CD4-positive, alpha-beta T cell (primary cell): ENCODE results near the gene TMBIM6. TPM values are rescaled to one million over a fixed set of nuclear protein-coding genes. Genes with fewer than 3 reads are reported as not detected.
"Not testable (repeated sequence)": the region's sequence is repeated elsewhere in the genome, so short reads cannot be mapped to it uniquely, and the experiment has no call there.

Experiments used
- ATAC-seq: fragments of 200-7000 bp; cut with Tn5 transposase; one replicate; pipeline ENCODE4 v1.10.0; 2022; ENCODE audit warnings: mild to moderate bottlenecking; ENCODE audit not compliant: poor library complexity
- CTCF ChIA-PET: fragments of 350-600 bp; sonication (Branson Sonifier 250); formaldehyde crosslinking; loops from one replicate; lab custom pipeline; 2021; ENCODE audit warnings: antibody characterized with exemption, inconsistent platforms; lab: Charles Lee
- POLR2A ChIA-PET: fragments of 350-600 bp; sonication (Branson Sonifier 250); formaldehyde crosslinking; loops from one replicate; lab custom pipeline; 2021; ENCODE audit warnings: antibody characterized with exemption, inconsistent platforms; lab: Charles Lee
- DNase-seq, 14 experiments: peaks; one replicate each; pipeline ENCODE4 v3.0.0-alpha.2; 2013 to 2020; ENCODE audit warnings: mixed read lengths in 2 of 14
- H3K27ac ChIP-seq, 2 donors: one replicate each; pipeline versions ENCODE4 v1.5.1 to v1.7.0; 2013; ENCODE audit warnings: low read length in 2 of 2, low read depth in 1 of 2, mild to moderate bottlenecking in 1 of 2
- H3K27me3 ChIP-seq, 2 experiments: 1 replicate in 1 of 2; 2 replicates in 1 of 2; pipeline versions ENCODE4 v1.6.1 to v1.7.0; 2013; ENCODE audit warnings: low read length in 2 of 2, control low read depth in 1 of 2, mild to moderate bottlenecking in 1 of 2, moderate library complexity in 1 of 2; ENCODE audit not compliant: insufficient read depth in 2 of 2, control insufficient read depth in 1 of 2
- H3K36me3 ChIP-seq: one replicate; pipeline ENCODE4 v1.6.1; 2013; ENCODE audit warnings: low read length, control low read depth; ENCODE audit not compliant: insufficient read depth
- H3K4me1 ChIP-seq: one replicate; pipeline ENCODE4 v1.6.1; 2013; ENCODE audit warnings: low read length, control low read depth; ENCODE audit not compliant: insufficient read depth
- H3K4me3 ChIP-seq: one replicate; pipeline ENCODE4 v1.5.1; 2013; ENCODE audit warnings: mild to moderate bottlenecking, low read length, moderate library complexity
- H3K9me3 ChIP-seq, 2 experiments: 1 replicate in 1 of 2; 2 replicates in 1 of 2; pipeline versions ENCODE4 v1.6.1 to v1.7.0; 2013; ENCODE audit warnings: low read length in 2 of 2, mild to moderate bottlenecking in 2 of 2, control low read depth in 1 of 2, moderate library complexity in 1 of 2; ENCODE audit not compliant: control insufficient read depth in 1 of 2, insufficient read depth in 1 of 2
- H3K27ac Mint-ChIP-seq: one replicate; pipeline ENCODE4 v1.8.0; 2020; ENCODE audit warnings: mixed read lengths
- H3K27me3 Mint-ChIP-seq: one replicate; pipeline ENCODE4 v1.8.0; 2021; ENCODE audit warnings: mixed read lengths
- H3K36me3 Mint-ChIP-seq: one replicate; pipeline ENCODE4 v1.8.0; 2021; ENCODE audit warnings: low read depth, mixed read lengths
- H3K4me1 Mint-ChIP-seq: one replicate; pipeline ENCODE4 v1.8.0; 2021; ENCODE audit warnings: low read depth, mixed read lengths
- H3K4me3 Mint-ChIP-seq: one replicate; pipeline ENCODE4 v1.8.0; 2020; ENCODE audit warnings: mild to moderate bottlenecking, mixed read lengths
- H3K9me3 Mint-ChIP-seq: one replicate; pipeline ENCODE4 v1.8.0; 2020; ENCODE audit warnings: mixed read lengths
- intact Hi-C, 2 experiments: fragments of 100-400 bp; cut with DNase I in 1 of 2; cut with micrococcal nuclease in 1 of 2; formaldehyde crosslinking; loops; one replicate each; pipeline versions ENCODE4 v1.15.1 to v1.9.0; 2023 to 2025; cut with DNase I, micrococcal nuclease
- total RNA-seq, 174 experiments: library from RNA in 2 of 174; stranded (reverse) in 2 of 174; gene quantifications; one replicate each; pipeline ENCODE4 v1.2.3 and lab custom pipeline; 2021 to 2026
- TF ChIP-seq, protein P1 (sequence below): fragments of 200-600 bp; IDR thresholded peaks from one replicate; pipeline ENCODE4 v1.8.0; 2022; ENCODE audit warnings: antibody characterized with exemption, mild to moderate bottlenecking

Gene TMBIM6
- total RNA-seq, 2 experiments from 2014 or later, result 274 to 279 TPM

DNA sequence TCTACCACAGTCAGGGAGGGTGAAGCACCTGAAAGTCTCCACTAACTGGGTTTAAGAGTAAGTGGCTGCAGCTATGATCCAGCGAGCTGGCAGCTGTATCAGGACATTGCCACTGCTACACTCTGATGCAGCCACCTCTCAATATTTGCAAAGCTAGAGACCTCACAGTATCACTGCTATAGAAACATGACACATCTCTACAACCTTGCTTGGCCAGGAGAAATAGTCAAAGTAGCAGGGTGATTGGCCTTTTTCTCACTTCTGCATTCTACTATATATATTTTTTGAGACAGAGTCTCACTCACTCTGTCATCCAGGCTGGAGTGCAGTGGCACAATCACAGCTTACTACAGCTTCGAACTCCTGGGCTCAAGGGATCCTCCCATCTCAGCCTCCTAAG lies 24.8 kb upstream of the TMBIM6 start:
- no peaks in the 10 kb centered on the region for H3K4me1 Mint-ChIP-seq
- no peaks in the 10 kb centered on the region for H3K9me3 Mint-ChIP-seq
- no peak overlapping the region for H3K4me3 ChIP-seq
- no peak overlapping the region for H3K27ac ChIP-seq
- H3K27ac Mint-ChIP-seq, result no peak overlapping the region
- H3K27me3 Mint-ChIP-seq, result peaks cover 29% of the 10 kb centered on the region
- H3K4me1 ChIP-seq, result no peaks in the 10 kb centered on the region
- intact Hi-C loops, result no loop called here
- TF ChIP-seq, protein P1, sequence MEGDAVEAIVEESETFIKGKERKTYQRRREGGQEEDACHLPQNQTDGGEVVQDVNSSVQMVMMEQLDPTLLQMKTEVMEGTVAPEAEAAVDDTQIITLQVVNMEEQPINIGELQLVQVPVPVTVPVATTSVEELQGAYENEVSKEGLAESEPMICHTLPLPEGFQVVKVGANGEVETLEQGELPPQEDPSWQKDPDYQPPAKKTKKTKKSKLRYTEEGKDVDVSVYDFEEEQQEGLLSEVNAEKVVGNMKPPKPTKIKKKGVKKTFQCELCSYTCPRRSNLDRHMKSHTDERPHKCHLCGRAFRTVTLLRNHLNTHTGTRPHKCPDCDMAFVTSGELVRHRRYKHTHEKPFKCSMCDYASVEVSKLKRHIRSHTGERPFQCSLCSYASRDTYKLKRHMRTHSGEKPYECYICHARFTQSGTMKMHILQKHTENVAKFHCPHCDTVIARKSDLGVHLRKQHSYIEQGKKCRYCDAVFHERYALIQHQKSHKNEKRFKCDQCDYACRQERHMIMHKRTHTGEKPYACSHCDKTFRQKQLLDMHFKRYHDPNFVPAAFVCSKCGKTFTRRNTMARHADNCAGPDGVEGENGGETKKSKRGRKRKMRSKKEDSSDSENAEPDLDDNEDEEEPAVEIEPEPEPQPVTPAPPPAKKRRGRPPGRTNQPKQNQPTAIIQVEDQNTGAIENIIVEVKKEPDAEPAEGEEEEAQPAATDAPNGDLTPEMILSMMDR, result no peak
- no peak overlapping the region for H3K4me3 Mint-ChIP-seq
- H3K36me3 ChIP-seq, result no peaks in the 10 kb centered on the region
- ChIA-PET POLR2A (no interaction called here), CTCF (interaction anchor here (1.2 kb wide), 1 partner anchor 25 kb away, joined by 4 read pairs; the partner anchor contains the start of gene TMBIM6)
- ATAC-seq, result no peak
- no peak for DNase-seq
- H3K9me3 ChIP-seq, result no peaks in the 10 kb centered on the region
- peaks cover 0 to 2% of the 10 kb centered on the region in 2 experiments for H3K27me3 ChIP-seq
- H3K36me3 Mint-ChIP-seq, result no peaks in the 10 kb centered on the region

DNA sequence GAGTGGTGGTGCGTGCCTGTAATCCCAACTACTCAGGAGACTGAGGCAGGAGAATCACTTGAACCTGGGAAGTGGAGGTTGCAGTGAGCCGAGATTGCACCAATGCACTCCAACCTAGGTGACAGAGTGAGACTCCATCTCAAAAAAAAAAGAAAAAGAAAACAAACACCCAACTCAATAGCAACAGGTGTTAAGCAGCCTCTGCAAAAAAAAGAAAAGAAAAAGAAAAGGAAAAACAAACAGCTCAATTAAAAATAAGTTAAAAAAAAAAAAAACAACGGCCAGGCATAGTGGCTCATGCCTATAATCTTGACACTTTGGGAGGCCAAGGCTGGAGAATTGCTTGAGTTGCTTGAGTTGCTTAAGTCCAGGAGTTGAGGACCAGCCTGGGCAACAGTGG lies 23.6 kb upstream of the TMBIM6 start:
- POLR2A ChIA-PET, H3K36me3 ChIP-seq, H3K4me1 ChIP-seq, intact Hi-C loops, ATAC-seq, H3K4me3 Mint-ChIP-seq, H3K27ac ChIP-seq, H3K27me3 ChIP-seq, H3K36me3 Mint-ChIP-seq, DNase-seq, H3K27ac Mint-ChIP-seq, H3K4me3 ChIP-seq, H3K9me3 Mint-ChIP-seq, CTCF ChIA-PET, H3K4me1 Mint-ChIP-seq, H3K9me3 ChIP-seq: not testable (repeated sequence)
- peaks cover 24% of the 10 kb centered on the region for H3K27me3 Mint-ChIP-seq

DNA sequence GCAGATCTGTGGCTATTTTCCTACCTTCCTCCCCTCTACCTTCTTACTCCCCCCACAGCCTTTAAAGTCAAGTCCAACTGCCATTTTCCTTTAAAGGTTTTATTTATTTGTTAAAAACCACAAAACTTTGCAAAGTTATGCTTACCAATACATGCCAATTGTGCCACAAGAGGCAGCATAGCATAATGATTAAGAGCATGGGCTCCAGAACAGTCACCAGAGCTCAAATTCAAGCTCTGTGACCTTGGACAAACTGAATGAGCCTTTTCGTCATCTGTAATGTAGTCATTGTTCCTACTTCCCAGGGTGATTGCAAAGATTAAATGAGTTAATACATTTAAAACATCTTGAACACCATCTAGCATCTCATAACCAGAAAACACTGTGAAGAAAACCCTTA lies 21.1 kb upstream of the TMBIM6 start:
- no peaks in the 10 kb centered on the region for H3K36me3 ChIP-seq
- H3K4me3 Mint-ChIP-seq, result no peak overlapping the region
- POLR2A ChIA-PET, result interaction anchor here (0.8 kb wide), 1 partner anchor 21 kb away, joined by 6 read pairs; the partner anchor contains the start of gene TMBIM6
- no peaks in the 10 kb centered on the region for H3K4me1 ChIP-seq
- intact Hi-C loops, result loop anchor here in 1 of 2 experiments (10.0 kb wide), 1 partner anchor 55 kb away; no protein-coding TSS in a partner anchor
- H3K4me1 Mint-ChIP-seq, result no peaks in the 10 kb centered on the region
- CTCF ChIA-PET, result interaction anchor here (0.8 kb wide), 1 partner anchor 21 kb away, joined by 3 read pairs; the partner anchor contains the start of gene TMBIM6
- no peak for ATAC-seq
- H3K27me3 Mint-ChIP-seq, result peaks cover 16% of the 10 kb centered on the region
- H3K36me3 Mint-ChIP-seq, result no peaks in the 10 kb centered on the region
- DNase-seq, result peak in 1 of 14 experiments; percentile 25
- H3K27ac ChIP-seq, result no peak overlapping the region
- no peak overlapping the region for H3K4me3 ChIP-seq
- H3K9me3 ChIP-seq, result no peaks in the 10 kb centered on the region
- TF ChIP-seq, protein P1, result no peak
- H3K27me3 ChIP-seq, result peaks cover 0 to 3% of the 10 kb centered on the region in 2 experiments
- H3K27ac Mint-ChIP-seq, result no peak overlapping the region
- H3K9me3 Mint-ChIP-seq, result no peaks in the 10 kb centered on the region

- H3K9me3 ChIP-seq, H3K4me1 Mint-ChIP-seq, H3K9me3 Mint-ChIP-seq, H3K27ac ChIP-seq, CTCF ChIA-PET, H3K36me3 Mint-ChIP-seq, H3K4me1 ChIP-seq, H3K27ac Mint-ChIP-seq, POLR2A ChIA-PET, H3K36me3 ChIP-seq, ATAC-seq, DNase-seq, H3K27me3 ChIP-seq, H3K4me3 ChIP-seq, H3K4me3 Mint-ChIP-seq: not testable (repeated sequence)
- H3K27me3 Mint-ChIP-seq, result peaks cover 17% of the 10 kb centered on the region
- intact Hi-C loops, result loop anchor here in 1 of 2 experiments (10.0 kb wide), 1 partner anchor 53 kb away; no protein-coding TSS in a partner anchor
Observed at GRCh38 chr12:49721355-49721754, 20.0 kb upstream of the TMBIM6 start.
